RWPE2 (cell line): ENCODE results near the gene SYNPR.
A peak's percentile ranks its signal among the peaks of the same experiment; 100 is the strongest.

Experiments used
- ATAC-seq: fragments of 200-7000 bp; cut with Tn5 transposase; 3 replicates; pipeline ENCODE4 v1.9.1; 2021; ENCODE audit warnings: low read depth
- DNase-seq: peaks from one replicate; pipeline ENCODE4 v3.0.0-alpha.2; 2020; ENCODE audit warnings: low spot score
- H3K27ac ChIP-seq: fragments of 450-650 bp; 2 replicates; pipeline ENCODE4 v1.5.1; 2017; ENCODE audit warnings: mild to moderate bottlenecking; ENCODE audit not compliant: poor library complexity, severe bottlenecking
- H3K27me3 ChIP-seq: fragments of 250-450 bp; sonication (Bioruptor Pico); 2 replicates; pipeline ENCODE4 v1.5.1; 2021; ENCODE audit warnings: mild to moderate bottlenecking, moderate library complexity; ENCODE audit not compliant: insufficient read depth, poor library complexity, severe bottlenecking
- H3K36me3 ChIP-seq: fragments of 250-450 bp; sonication (Bioruptor Pico); 2 replicates; pipeline ENCODE4 v1.5.1; 2020; ENCODE audit warnings: low read depth, mild to moderate bottlenecking, moderate library complexity
- H3K4me1 ChIP-seq: fragments of 250-450 bp; sonication (Bioruptor Pico); 2 replicates; pipeline ENCODE4 v1.5.1; 2021; ENCODE audit warnings: mild to moderate bottlenecking, moderate library complexity; ENCODE audit not compliant: insufficient read depth, poor library complexity, severe bottlenecking
- H3K4me3 ChIP-seq: fragments of 250-450 bp; sonication (Bioruptor Pico); 2 replicates; pipeline ENCODE4 v1.5.1; 2021; ENCODE audit warnings: mild to moderate bottlenecking, moderate library complexity; ENCODE audit not compliant: severe bottlenecking
- H3K9me3 ChIP-seq: fragments of 250-450 bp; sonication (Bioruptor Pico); 2 replicates; pipeline ENCODE4 v1.5.1; 2021; ENCODE audit warnings: mild to moderate bottlenecking, moderate library complexity; ENCODE audit not compliant: severe bottlenecking
- CTCF ChIP-seq: fragments of 450-650 bp; IDR thresholded peaks from one replicate; pipeline ENCODE4 v1.5.1; 2017; ENCODE audit warnings: mild to moderate bottlenecking, moderate library complexity; ENCODE audit not compliant: poor library complexity, severe bottlenecking

Gene SYNPR

GRCh38 chr3:63349583-63350573, 71.8 kb downstream of the SYNPR start:
- Histone ChIP-seq H3K27me3 (peaks cover 6% of the 10 kb centered on the region), H3K4me1 (no peaks in the 10 kb centered on the region), H3K36me3 (no peaks in the 10 kb centered on the region), H3K9me3 (no peaks in the 10 kb centered on the region), H3K4me3 (no peak overlapping the region), H3K27ac (no peak overlapping the region)
- no peak for DNase-seq
- peak; percentile 57; the same call in 1 of the 3 replicates for ATAC-seq
- peak; percentile 94 for TF ChIP-seq CTCF

GRCh38 chr3:63351159-63352007, 73.3 kb downstream of the SYNPR start:
- no peaks in the 10 kb centered on the region for H3K9me3 ChIP-seq
- H3K36me3 ChIP-seq = no peaks in the 10 kb centered on the region
- peaks cover 6% of the 10 kb centered on the region for H3K27me3 ChIP-seq
- H3K4me3 ChIP-seq = no peak overlapping the region
- no peak for DNase-seq
- no peak overlapping the region for H3K27ac ChIP-seq
- TF ChIP-seq CTCF = peak; percentile 88
- no peaks in the 10 kb centered on the region for H3K4me1 ChIP-seq
- ATAC-seq = peak; percentile 68; the same call in 2 of the 3 replicates

GRCh38 chr3:63352008-63352279, 73.8 kb downstream of the SYNPR start:
- no peak for TF ChIP-seq CTCF
- Histone ChIP-seq H3K4me1 (no peaks in the 10 kb centered on the region), H3K27me3 (peaks cover 6% of the 10 kb centered on the region), H3K9me3 (no peaks in the 10 kb centered on the region), H3K4me3 (no peak overlapping the region), H3K27ac (no peak overlapping the region), H3K36me3 (no peaks in the 10 kb centered on the region)
- ATAC-seq (no peak), DNase-seq (no peak)

- Histone ChIP-seq H3K36me3 (no peaks in the 10 kb centered on the region), H3K27me3 (peaks cover 6% of the 10 kb centered on the region), H3K9me3 (no peaks in the 10 kb centered on the region), H3K4me1 (no peaks in the 10 kb centered on the region), H3K27ac (no peak overlapping the region), H3K4me3 (no peak overlapping the region)
- ATAC-seq = peak; percentile 72; the same call in 2 of the 3 replicates
- no peak for TF ChIP-seq CTCF
- DNase-seq = no peak
These were observed 75.3 kb downstream of the SYNPR start for GRCh38 chr3:63353383-63353782.
